Right cardiac atrium (tissue), 5 donors: Measurements from ENCODE around the gene ALKBH4. TPM values are rescaled to one million over a fixed set of nuclear protein-coding genes. Genes with fewer than 3 reads are reported as not detected.
"Not testable (repeated sequence)": the region's sequence is repeated elsewhere in the genome, so short reads cannot be mapped to it uniquely, and the experiment has no call there.

ENCODE experiments used
- ATAC-seq, 2 donors: fragments of 200-7000 bp; cut with Tn5 transposase; one replicate each; pipeline versions ENCODE4 v1.8.0 to v1.9.1; 2020; ENCODE audit warnings: moderate library complexity in 2 of 2, mild to moderate bottlenecking in 1 of 2
- DNase-seq, 3 donors: peaks; one replicate each; pipeline ENCODE4 v3.0.0-alpha.2; 2020
- H3K27ac ChIP-seq: one replicate; pipeline ENCODE4 v1.5.1; 2013; ENCODE audit warnings: mild to moderate bottlenecking, low read length, control low read depth, moderate library complexity
- H3K27me3 ChIP-seq: one replicate; pipeline ENCODE4 v1.6.1; 2013; ENCODE audit not compliant: control insufficient read depth, insufficient read depth
- H3K4me1 ChIP-seq: one replicate; pipeline ENCODE4 v1.6.1; 2013; ENCODE audit warnings: low read length; ENCODE audit not compliant: control insufficient read depth, insufficient read depth
- H3K4me3 ChIP-seq: one replicate; pipeline ENCODE4 v1.5.1; 2013; ENCODE audit warnings: low read length, control low read depth
- H3K9me3 ChIP-seq: one replicate; pipeline ENCODE4 v1.6.1; 2013; ENCODE audit warnings: low read length; ENCODE audit not compliant: control insufficient read depth
- WGBS: extraction: QIAGEN DNeasy Blood & Tissue Kit; methylation state at CpG from one replicate; pipeline ENCODE4 v1.1.7; 2013; 5-methylcytosine and 5-hydroxymethylcytosine counted together
- intact Hi-C, 4 donors: fragments of 100-400 bp; cut with DNase I; formaldehyde crosslinking; loops; one replicate each; pipeline versions ENCODE4 v1.11.0 to v1.14.0; 2022 to 2023
- polyA plus RNA-seq: library from polyadenylated mRNA; stranded (reverse); fragments of 200-250 nt; gene quantifications from one replicate; pipeline ENCODE4 v1.2.3, GENCODE V29; 2013
- total RNA-seq, 4 donors: library from RNA; stranded (reverse); fragmentation: NEBNext Ultra II Directional; extraction: Animal tissue kit (Norgen Biotek cat#: 25700); gene quantifications; one replicate each; pipeline ENCODE4 v1.2.1, GENCODE V29; 2021
- donor health status: healthy with polysubstance abuse.
- donor health status: DM: no; HTN: yes; CAD: no.
- donor health status: DM: no; HTN: no; CAD: no.
- donor health status: DM: no; HTN: yes; CAD: no; lungs with severe emphysema.
- donor health status: DM: yes; HTN: yes; CAD: no.

Gene ALKBH4
- total and polyA plus RNA-seq, 5 donors = 7.3 to 9.2 (median 7.9) TPM

DNA sequence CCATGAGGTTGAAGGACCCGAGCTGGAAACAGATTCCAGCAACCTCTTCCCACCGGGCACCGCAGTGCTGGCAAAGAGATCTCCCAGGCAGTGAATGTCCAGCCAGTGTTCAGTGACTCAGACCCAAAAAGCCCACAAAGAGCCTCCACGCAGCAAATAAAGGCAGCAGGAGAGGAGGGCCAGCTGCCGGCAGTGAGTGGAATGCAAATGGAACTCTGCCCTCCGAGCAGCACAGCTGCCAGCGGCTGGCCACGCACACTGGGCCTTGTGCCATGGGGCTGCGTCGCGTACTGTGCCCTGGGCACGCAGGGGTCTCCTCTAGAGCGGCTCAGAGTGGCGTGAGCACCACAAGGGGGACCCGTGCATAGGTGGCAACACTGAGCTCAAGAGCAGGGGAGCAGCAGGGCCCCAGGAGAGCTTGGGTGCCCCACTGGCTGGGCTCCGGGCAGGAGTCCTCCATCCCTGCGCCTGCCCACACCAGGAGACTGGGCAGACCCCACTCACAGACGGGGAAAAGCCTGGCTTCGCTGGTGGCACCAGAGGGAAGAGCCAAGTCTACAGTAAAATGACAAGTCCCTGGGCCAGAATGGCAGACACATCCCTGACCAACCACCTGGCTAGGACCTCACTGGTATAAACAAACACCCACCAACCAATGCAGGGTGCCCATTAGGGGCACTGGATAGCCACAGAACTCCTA, 10.2 kb upstream of the ALKBH4 start:
- H3K27ac ChIP-seq, H3K4me3 ChIP-seq, ATAC-seq, H3K9me3 ChIP-seq, H3K4me1 ChIP-seq, H3K27me3 ChIP-seq, intact Hi-C loops: not testable (repeated sequence)
- WGBS = 77% methylated on average over 11 of the region's 19 CpGs
- DNase-seq = peak; percentile 4 to 36 (median 20)

DNA sequence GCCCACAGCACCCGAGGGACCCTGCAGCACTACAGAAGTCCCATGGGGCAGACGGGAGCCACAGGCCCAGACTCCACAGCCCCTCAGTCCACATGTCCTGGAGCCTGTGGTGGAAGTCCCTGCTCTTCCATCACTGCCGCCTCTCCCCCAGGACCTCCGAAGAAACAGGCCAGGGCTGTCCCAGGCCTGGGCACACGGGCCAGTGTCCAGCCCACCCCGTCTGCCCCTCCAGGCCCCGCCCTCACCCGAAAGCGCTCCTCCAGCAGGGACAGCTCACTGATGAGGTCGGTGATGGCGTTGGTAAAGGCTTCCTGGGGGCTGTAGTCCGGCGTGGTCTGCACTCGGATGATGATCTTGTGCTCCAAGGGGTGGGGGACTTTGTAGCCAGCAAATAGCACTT, 9.5 kb upstream of the ALKBH4 start:
- 83% methylated on average over 9 of the region's 14 CpGs for WGBS
- H3K4me1 ChIP-seq, H3K9me3 ChIP-seq, intact Hi-C loops, H3K27me3 ChIP-seq, H3K27ac ChIP-seq, ATAC-seq, H3K4me3 ChIP-seq: not testable (repeated sequence)
- peak; percentile 1 to 22 (median 7) for DNase-seq

DNA sequence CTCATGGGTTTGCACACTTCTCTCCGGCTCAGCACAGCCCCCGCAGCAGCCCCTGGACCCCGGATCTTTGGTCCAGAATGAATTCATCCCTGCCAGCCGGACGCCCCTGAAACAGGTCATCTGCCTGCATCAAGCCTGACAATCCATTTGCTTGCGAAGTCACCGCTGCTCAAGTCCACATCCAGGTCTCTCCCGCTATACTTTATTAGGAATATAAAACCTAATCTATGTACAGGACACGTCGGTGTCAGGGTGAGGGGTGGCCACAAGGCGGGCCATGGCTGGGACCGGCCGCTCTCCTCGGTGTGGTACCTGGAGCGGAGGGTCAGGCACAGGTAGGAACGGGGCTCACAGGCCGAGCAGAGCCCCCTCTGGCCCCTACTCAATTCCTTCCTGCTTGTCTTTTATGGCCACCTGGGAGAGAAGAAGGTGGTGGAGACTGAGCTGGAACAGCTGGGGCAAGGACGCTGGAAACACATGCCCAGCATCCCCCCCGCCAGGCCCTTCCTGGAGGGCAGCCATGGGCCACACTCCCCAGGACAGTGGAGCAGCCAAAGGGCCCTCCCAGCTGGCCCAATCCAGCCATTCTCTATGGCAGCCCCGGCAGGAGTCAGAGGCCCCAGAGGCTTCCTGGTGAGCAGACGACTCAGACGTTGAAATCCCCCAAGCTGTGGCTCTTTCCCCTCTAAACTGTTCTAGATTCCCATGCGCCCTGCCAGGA, 8.8 kb upstream of the ALKBH4 start:
- Histone ChIP-seq H3K4me3 (no peak overlapping the region), H3K4me1 (no peaks in the 10 kb centered on the region), H3K27ac (no peak overlapping the region), H3K27me3 (no peaks in the 10 kb centered on the region), H3K9me3 (no peaks in the 10 kb centered on the region)
- intact Hi-C loops = no loop called here
- ATAC-seq (no peak), DNase-seq (peak; percentile 13 to 58 (median 50))
- 79% methylated on average over 23 of the region's 23 CpGs for WGBS

DNA sequence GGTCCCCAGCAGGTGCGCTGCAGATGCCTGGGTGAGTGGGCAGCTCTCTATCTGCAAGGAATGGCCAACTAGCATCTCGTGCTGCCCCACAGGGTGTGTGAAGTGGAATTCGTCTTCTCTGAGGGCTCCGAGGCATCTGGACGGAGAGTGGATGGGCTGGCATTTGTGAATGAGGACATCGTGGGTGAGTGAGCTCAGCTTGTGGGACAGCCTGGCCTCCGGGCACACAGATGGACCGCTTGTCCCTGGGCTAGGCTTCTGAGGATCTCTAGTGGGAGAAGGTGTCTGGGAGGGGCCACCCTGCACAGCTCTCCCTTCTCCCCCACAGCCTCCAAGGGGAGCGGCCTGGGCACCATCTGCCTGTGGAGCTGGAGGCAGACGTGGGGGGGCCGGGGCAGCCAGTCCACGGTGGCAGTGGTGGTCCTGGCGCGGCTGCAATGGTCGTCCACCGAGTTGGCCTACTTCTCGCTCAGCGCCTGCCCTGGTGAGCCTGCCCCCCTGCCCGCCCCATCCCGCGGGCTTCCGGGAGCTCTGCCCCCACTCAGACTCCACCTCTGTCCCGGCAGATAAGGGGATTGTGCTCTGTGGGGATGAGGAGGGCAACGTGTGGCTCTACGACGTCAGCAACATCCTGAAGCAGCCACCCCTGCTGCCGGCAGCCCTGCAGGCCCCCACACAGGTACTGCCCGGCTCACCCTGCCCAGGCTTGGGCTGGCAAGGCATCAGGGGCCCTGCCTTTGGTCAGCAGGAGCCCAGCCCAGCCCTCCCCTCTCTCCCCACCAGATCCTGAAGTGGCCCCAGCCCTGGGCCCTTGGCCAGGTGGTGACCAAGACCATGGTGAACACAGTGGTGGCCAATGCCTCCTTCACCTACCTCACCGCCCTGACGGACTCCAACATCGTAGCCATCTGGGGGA, 7.7 kb upstream of the ALKBH4 start:
- ATAC-seq = no peak
- Histone ChIP-seq H3K4me3 (no peak overlapping the region), H3K9me3 (no peaks in the 10 kb centered on the region), H3K27ac (no peak overlapping the region), H3K27me3 (no peaks in the 10 kb centered on the region), H3K4me1 (no peaks in the 10 kb centered on the region)
- whole genome bisulfite sequencing = 69% methylated on average over 31 of the region's 31 CpGs
- intact Hi-C loops = no loop called here
- DNase-seq = peak; percentile 22 to 65 (median 50)

DNA sequence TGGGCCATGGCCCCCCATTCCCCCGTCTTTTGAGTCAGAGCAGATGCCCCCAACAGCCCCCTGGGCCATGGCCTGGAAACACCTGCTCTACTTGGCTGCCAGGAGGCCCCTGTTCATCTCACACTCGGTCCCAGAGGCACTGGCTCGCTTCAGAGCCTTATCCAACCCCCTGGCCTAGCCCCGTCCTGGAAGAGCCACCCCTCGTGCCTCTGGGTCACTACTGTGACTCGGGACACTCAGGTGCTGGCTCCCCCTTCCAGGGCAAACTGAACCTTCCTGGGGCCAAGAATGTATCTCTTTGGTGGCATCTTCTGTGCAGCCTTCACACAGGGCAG, 7.1 kb upstream of the ALKBH4 start:
- DNase-seq (peak in 2 of 3 donors; percentile 9 to 31), ATAC-seq (no peak)
- Histone ChIP-seq H3K4me3 (no peak overlapping the region), H3K4me1 (no peaks in the 10 kb centered on the region), H3K27me3 (no peaks in the 10 kb centered on the region), H3K9me3 (no peaks in the 10 kb centered on the region), H3K27ac (no peak overlapping the region)
- 82% methylated on average over 6 of the region's 6 CpGs for WGBS
- intact Hi-C loops = no loop called here

DNA sequence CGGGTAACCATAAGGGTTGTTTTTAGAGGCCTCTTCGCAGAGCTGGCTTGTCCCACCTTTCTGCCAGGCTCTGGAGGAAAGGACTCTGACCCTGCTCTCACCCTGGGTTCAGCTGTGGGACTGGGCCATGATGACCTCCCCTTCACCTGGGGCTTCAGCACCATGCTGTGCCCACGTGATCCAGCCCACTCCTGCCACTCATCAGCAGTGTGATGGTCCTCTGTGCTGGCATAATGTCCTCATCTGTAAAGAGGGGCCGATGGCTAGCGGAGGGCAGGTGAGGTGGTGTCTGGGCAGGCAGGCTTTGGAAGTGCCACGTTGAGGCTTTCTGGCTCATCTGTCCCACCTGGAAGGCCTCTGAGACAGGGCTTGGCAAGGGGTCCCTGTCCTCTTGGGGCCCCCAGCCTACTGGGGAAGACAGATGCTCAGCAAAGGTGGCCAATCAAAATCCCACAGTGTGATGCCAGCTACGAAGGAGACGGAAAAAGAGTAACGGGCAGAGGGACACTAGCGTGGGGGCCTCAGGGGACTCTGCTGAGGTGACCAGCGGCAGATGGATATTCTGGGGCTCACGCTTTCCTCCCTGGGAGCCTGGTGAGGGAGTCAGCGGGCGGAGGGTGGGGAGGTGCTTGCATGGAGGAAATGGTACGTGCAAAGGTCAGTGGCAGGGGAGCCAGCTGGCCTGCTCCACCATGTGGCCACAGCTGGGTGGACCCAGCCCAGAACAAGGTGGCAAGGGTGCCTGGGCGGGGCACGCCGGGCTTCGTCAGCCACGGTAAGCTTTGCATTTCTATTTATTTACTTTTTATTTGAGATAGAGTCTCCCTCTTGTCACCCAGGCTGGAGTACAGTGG, 5.5 kb upstream of the ALKBH4 start:
- DNase-seq = peak; percentile 2 to 60 (median 57)
- Histone ChIP-seq H3K9me3 (no peaks in the 10 kb centered on the region), H3K4me3 (no peak overlapping the region), H3K4me1 (no peaks in the 10 kb centered on the region), H3K27ac (no peak overlapping the region), H3K27me3 (no peaks in the 10 kb centered on the region)
- WGBS = 76% methylated on average over 20 of the region's 20 CpGs
- ATAC-seq = no peak
- intact Hi-C loops = no loop called here

DNA sequence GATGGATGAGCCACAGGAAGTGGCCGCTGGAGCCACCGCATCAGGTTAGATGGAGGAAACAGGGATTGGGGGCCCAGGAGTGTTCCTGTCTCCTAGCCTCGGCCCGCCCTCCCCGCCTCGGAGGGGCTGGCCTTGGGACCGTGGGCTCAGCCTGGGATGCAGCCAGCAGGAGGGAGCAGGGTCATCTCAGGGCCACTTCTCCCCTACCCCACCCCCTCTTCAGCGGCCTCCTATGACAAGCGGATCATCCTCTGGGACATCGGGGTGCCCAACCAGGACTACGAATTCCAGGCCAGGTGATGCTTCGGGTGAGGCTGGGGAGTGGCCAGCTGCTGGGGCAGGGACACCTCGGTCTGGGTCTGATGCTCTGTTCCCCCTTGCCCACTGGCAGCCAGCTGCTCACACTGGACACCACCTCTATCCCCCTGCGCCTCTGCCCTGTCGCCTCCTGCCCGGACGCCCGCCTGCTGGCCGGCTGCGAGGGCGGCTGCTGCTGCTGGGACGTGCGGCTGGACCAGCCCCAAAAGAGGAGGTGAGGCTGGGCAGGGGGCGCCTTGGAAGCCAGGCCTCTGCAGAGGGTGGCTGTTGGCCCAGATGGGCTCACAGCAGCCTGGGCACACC, 4.8 kb upstream of the ALKBH4 start:
- ATAC-seq = no peak
- Histone ChIP-seq H3K9me3 (no peaks in the 10 kb centered on the region), H3K4me1 (no peaks in the 10 kb centered on the region), H3K27me3 (no peaks in the 10 kb centered on the region), H3K4me3 (no peak overlapping the region), H3K27ac (no peak overlapping the region)
- peak; percentile 17 to 58 (median 47) for DNase-seq
- intact Hi-C loops = no loop called here
- WGBS = 86% methylated on average over 24 of the region's 24 CpGs

DNA sequence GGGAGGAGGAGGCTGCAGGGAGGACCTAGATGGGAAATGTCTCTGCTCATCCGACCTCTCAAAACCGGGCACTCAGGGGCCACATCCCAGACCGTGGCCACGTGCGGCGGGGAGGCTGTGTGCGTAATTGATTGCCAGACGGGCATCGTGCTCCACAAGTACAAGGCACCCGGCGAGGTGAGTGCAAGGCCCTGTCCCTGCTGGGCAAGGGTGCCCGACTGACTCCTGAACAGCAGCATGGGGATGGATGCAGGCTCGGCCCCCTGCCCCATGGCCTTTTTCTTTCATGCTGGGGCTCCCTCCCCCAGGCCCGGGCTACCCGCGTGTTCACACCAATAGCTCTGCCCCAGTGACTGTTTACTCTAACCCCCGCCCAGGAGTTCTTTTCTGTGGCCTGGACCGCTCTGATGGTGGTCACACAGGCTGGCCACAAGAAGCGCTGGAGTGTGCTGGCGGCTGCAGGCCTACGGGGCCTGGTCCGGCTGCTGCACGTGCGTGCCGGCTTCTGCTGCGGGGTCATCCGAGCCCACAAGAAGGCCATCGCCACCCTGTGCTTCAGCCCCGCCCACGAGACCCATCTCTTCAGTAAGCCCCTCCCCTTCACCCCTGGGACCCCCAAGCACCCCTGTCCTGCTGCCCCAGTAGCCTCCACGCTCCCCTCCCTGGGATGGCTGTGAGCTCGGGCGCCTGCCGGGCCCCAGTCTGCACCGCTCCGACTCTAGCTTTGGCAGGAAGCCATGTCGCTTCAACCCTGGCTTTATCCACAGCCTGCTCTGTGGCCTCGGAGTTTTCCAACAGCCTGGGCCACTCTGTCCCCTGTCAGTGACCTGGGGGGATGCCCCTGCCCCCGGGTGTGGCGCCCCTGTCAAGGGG, 4.1 kb upstream of the ALKBH4 start:
- 86% methylated on average over 40 of the region's 40 CpGs for WGBS
- DNase-seq (peak; percentile 15 to 59 (median 58)), ATAC-seq (no peak)
- intact Hi-C loops = no loop called here
- Histone ChIP-seq H3K4me3 (no peak overlapping the region), H3K4me1 (peaks cover 2% of the 10 kb centered on the region), H3K27me3 (no peaks in the 10 kb centered on the region), H3K9me3 (no peaks in the 10 kb centered on the region), H3K27ac (no peak overlapping the region)

DNA sequence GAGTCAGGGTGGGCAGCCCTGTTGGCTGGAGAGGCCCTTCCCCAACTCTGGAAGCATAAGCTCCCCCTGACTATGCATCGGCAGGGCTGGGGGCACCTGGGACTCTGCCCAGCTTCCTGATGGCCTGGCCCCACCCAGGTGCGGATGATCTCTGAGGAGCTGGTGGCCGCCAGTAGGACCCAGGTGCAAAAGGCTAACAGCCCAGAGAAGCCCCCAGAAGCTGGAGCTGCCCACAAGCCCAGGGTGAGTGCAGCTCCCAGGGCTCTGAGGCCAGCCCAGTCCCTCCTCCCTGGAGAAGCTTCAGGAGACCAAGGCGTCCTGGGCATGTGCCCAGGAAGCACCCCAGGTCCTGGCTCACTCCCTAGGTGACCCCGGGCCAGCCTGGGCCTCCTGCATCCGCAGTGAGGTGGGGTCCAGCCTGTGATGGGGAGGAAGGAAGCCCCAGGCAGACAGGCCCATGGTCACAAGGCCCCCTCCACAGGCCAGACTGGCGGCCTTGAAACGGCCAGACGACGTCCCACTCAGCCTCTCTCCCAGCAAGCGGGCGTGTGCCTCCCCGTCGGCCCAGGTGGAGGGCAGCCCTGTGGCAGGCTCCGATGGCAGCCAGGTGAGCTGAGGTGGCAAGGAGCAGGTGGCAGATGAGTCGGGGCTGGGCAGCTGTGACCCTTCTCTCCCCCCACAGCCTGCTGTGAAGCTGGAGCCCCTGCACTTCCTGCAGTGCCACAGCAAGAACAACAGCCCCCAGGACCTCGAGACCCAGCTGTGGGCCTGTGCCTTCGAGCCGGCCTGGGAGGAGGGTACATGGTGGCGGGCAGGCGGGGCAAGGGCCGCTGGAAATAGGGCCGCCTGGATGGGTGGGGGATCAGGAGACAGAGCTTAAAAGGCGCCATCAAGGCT, 3.2 kb upstream of the ALKBH4 start:
- Histone ChIP-seq H3K9me3 (no peaks in the 10 kb centered on the region), H3K27me3 (no peaks in the 10 kb centered on the region), H3K4me3 (no peak overlapping the region), H3K4me1 (peaks cover 4% of the 10 kb centered on the region), H3K27ac (no peak overlapping the region)
- ATAC-seq (no peak), DNase-seq (peak in 2 of 3 donors; percentile 53 to 61)
- 93% methylated on average over 24 of the region's 24 CpGs for WGBS
- intact Hi-C loops = no loop called here
